GM12865 (cell line): ENCODE results near the gene RWDD4.
A peak's percentile ranks its signal among the peaks of the same experiment; 100 is the strongest.

Experiments used
- DNase-seq: peaks from one replicate; pipeline ENCODE4 v3.0.0; 2010; ENCODE audit warnings: low read depth
- H3K4me3 ChIP-seq: 2 replicates; pipeline ENCODE4 v1.5.1; 2011; ENCODE audit warnings: mild to moderate bottlenecking, low read depth, low read length, control low read depth
- TF ChIP-seq, protein P1 (sequence below): IDR thresholded peaks from 2 replicates; pipeline ENCODE4 v1.5.1; 2011; ENCODE audit warnings: low read length, control low read depth, low read depth, inconsistent platforms; ENCODE audit not compliant: insufficient read depth; ENCODE audit errors: missing control alignments

The RWDD4 gene

DNA sequence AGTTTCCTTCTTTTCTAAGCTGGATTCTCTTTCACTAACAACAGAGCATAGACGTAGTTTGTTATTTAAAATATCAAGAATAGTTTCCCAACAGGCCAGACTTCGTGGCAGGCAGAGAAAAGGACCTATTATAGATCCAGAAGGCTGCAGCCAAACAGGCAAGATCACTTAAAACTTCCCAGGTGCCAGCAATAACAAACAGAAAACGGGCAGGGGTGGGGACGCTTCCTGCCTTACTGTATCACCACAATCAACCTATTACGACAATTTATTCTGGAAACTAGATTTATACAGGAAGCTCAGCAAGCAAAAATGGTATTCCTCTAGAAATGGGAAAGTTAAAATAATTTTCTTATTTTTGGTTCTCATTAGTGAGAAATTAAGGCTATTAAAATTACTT lies 22.1 kb downstream of the RWDD4 start:
- no peak overlapping the region for H3K4me3 ChIP-seq
- DNase-seq: no peak

DNA sequence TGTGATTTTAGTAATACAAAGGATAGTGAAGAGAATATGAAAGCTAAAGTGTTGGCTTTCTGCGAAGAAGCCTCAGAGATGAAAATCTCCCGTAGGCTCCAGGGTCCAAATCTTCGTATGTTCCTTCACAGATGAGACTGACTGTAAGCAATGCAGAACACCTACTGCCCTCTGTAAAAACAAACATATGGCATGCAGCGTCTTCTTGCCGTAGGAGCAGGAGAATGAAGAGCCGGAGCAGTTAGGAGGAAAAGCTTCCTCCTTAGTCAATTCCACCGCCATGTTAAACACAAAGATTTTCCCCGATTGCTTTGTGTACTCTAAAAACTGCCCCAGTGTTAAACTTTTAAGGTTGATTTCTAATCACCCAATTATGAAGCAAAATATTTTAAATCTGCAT lies 22.5 kb downstream of the RWDD4 start:
- no peak overlapping the region for H3K4me3 ChIP-seq
- TF ChIP-seq, protein P1, sequence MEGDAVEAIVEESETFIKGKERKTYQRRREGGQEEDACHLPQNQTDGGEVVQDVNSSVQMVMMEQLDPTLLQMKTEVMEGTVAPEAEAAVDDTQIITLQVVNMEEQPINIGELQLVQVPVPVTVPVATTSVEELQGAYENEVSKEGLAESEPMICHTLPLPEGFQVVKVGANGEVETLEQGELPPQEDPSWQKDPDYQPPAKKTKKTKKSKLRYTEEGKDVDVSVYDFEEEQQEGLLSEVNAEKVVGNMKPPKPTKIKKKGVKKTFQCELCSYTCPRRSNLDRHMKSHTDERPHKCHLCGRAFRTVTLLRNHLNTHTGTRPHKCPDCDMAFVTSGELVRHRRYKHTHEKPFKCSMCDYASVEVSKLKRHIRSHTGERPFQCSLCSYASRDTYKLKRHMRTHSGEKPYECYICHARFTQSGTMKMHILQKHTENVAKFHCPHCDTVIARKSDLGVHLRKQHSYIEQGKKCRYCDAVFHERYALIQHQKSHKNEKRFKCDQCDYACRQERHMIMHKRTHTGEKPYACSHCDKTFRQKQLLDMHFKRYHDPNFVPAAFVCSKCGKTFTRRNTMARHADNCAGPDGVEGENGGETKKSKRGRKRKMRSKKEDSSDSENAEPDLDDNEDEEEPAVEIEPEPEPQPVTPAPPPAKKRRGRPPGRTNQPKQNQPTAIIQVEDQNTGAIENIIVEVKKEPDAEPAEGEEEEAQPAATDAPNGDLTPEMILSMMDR: no peak
- no peak for DNase-seq

More for the DNA sequence above, 22.1 kb downstream of the RWDD4 start:
- TF ChIP-seq, protein P1: no peak

DNA sequence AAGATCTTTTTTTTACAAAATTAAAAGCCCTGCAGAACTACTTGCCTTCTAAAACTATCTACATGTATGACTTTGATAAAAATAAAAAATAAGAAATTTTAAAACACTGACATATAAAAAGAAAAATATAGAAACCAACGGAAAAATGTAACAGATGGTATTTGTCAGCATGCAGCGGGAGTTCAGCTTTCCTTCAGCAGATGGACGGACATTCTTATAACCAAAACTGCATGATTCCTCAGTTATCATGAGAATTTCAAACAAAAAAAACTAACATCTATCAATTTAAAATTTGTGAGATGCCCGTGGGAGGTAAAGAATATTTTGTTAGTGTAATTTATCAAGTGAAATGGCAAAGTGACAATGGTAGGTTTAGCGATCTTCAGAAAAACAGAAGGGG lies 23.2 kb downstream of the RWDD4 start:
- no peak for DNase-seq
- TF ChIP-seq, protein P1: no peak

DNA sequence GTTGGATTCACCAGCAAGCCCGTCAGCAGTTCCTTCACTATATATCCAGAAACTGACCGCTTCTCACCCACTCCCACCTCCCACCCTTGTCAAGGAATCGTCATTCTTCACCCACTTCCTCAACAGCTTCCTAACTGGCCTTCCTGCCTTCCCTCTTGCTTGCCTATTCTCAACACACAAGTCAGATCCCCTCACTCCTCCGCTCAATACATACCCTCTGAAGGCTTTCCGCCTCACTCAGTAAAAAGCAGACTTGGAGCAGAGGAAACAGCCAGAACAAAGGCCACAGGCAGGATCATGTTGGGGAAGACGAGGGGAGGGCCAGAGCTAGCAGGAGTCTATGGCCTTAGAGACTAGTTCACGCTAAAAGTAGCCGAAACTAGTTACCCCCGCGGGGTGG lies 23.7 kb downstream of the RWDD4 start:
- DNase-seq: no peak
- TF ChIP-seq, protein P1: no peak
- no peak overlapping the region for H3K4me3 ChIP-seq

More for the DNA sequence above, 23.2 kb downstream of the RWDD4 start:
- no peak overlapping the region for H3K4me3 ChIP-seq

DNA sequence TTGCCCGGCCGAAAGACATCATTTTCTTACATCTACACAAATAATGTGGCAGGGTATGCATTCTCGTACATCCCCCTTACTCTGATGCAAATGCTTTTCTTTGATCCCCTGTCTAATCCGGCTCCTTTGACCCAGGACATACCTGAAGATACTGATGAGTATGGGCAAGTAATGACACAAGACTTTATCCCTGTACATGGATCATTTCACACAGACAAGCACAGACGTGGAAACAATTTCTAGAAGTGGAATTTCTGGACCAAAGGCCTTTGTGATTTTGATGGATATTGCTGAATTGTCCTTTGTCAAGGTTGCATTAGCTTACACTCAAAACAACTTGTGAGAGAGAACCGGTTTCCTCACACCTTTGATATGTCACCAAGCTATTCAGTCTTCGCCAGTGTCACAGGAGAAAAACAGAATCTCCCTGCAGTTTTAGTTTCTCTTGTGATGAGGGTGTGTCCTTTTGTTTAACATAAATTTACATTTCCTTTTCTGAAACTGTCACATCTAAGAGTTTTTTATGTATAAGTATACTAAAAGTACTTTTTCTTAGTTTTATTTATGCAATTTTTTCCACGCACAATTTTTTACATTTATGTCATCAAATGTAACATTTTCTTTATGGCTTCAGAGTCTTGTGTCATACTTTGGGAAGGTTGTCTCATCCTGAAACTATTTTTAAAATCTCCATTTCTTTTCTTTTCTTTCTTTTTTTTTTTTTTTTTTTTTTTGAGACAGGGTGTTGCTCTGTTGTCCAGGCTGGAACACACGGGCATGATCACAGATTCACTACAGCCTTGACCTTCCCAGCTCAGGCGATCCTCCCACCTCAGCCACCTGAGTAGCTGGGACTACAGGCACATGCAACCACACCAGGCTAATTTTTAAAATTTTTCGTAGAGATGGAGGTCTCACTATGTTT lies 25.2 kb downstream of the RWDD4 start:
- DNase-seq: peak; percentile 9
- TF ChIP-seq, protein P1: no peak
- no peak overlapping the region for H3K4me3 ChIP-seq

DNA sequence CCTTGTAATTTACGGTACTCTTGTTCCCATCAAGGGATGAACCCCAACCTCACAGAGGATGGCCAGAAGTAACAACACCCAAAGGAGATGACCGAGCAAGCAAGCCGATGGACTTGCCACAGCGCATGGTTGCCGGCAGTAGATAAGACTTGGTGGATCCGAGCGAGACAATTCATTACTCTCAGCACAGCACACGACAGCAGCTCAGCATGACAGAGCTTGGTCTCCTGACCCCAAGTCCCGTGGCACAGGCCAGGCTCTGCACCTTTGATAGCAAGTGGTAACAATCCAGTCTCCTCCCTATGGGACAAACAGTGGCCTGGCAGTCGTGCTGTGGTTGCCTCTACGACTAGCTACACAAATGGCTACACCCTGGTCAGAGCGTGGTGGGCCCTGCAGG lies 26.3 kb downstream of the RWDD4 start:
- no peak for DNase-seq
- no peak overlapping the region for H3K4me3 ChIP-seq
- TF ChIP-seq, protein P1: no peak
